Gastrocnemius medialis (tissue), 4 donors: Measurements from ENCODE around the gene ARHGAP22.

Source experiments
- POLR2A ChIP-seq, 2 donors: fragments of 450-650 bp; IDR thresholded peaks; one replicate each; pipeline ENCODE4 v1.6.1; 2017; ENCODE audit warnings: antibody characterized with exemption in 2 of 2, mild to moderate bottlenecking in 2 of 2, moderate library complexity in 2 of 2
- TF ChIP-seq, protein P1 (sequence below), 5 experiments: fragments of 450-650 bp in 3 of 5; fragments of 200-600 bp in 2 of 5; sonication (generic) in 2 of 5; IDR thresholded peaks in 4 of 5; conservative IDR thresholded peaks in 1 of 5; 1 replicate in 4 of 5; 2 replicates in 1 of 5; pipeline ENCODE4 v1.5.1; 2016 to 2019; ENCODE audit warnings: antibody characterized with exemption in 5 of 5, mild to moderate bottlenecking in 3 of 5, moderate library complexity in 3 of 5

GRCh38 chr10:48550977-48551376 is 53.9 kb downstream of the ARHGAP22 start:
- TF ChIP-seq, protein P1, sequence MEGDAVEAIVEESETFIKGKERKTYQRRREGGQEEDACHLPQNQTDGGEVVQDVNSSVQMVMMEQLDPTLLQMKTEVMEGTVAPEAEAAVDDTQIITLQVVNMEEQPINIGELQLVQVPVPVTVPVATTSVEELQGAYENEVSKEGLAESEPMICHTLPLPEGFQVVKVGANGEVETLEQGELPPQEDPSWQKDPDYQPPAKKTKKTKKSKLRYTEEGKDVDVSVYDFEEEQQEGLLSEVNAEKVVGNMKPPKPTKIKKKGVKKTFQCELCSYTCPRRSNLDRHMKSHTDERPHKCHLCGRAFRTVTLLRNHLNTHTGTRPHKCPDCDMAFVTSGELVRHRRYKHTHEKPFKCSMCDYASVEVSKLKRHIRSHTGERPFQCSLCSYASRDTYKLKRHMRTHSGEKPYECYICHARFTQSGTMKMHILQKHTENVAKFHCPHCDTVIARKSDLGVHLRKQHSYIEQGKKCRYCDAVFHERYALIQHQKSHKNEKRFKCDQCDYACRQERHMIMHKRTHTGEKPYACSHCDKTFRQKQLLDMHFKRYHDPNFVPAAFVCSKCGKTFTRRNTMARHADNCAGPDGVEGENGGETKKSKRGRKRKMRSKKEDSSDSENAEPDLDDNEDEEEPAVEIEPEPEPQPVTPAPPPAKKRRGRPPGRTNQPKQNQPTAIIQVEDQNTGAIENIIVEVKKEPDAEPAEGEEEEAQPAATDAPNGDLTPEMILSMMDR (IDR thresholded peaks at IDR 0.05 in 4 of 5, conservative IDR thresholded peaks at IDR 0.05 in 1 of 5), result no peak
- no peak for TF ChIP-seq POLR2A (IDR thresholded peaks at IDR 0.05)
